Stimulated activated CD8-positive, alpha-beta memory T cell treated with anti-CD3 and anti-CD28 coated beads, Interleukin-15, amount 100 ng/mL, for 4 hours (primary cell): ENCODE results near the gene PGA5.
"Not testable (repeated sequence)": the region's sequence is repeated elsewhere in the genome, so short reads cannot be mapped to it uniquely, and the experiment has no call there.

ENCODE experiments used
- DNase-seq, 2 donors: peaks; one replicate each; pipeline ENCODE4 v3.0.0-alpha.2; 2020; ENCODE audit warnings: low read depth in 2 of 2

Gene PGA5

DNA sequence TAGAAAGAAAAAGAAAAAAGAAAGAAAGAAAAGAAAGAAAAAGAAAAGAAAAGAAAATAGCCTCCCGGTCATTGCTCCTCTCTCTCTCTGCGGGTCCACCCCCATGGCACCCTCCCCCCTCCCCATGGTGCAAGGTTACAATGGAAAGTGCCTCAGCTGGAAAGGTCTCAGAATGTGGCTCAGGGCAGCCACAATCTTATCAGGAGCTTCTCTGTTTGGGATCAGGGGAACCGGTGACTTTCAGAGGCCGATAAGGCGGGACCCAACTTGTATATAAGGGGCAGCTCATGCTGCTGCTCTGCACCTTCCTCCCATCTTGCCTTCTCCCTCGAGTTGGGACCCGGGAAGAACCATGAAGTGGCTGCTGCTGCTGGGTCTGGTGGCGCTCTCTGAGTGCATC lies at the start of gene PGA5:
Gene PGA5, plus strand, starts transcription at position 301 of the 400 bp plus-strand sequence. Its CDS starts 52 bp downstream, at position 353.
- DNase-seq = not testable (repeated sequence)

DNA sequence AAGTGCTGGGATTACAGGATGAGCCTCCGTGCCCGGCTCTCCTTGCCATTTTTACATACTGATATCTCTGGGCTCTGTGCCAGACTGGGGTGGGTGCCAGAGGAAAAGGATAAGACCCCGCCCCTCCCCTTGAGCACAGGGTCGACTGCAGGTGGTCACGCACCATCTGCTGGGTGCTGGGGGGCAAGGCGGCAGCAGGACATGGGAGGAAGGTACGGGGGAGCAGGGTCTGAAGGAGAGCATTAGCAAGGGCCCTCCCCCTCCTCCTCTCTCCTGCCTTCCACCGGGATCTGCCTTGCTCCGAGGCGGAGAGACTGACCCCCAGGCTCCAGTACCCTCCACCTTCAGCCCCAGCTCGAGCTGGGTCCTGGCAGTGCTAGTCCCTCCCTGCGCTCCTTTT lies 47.4 kb upstream of the PGA5 start:
- no peak for DNase-seq

DNA sequence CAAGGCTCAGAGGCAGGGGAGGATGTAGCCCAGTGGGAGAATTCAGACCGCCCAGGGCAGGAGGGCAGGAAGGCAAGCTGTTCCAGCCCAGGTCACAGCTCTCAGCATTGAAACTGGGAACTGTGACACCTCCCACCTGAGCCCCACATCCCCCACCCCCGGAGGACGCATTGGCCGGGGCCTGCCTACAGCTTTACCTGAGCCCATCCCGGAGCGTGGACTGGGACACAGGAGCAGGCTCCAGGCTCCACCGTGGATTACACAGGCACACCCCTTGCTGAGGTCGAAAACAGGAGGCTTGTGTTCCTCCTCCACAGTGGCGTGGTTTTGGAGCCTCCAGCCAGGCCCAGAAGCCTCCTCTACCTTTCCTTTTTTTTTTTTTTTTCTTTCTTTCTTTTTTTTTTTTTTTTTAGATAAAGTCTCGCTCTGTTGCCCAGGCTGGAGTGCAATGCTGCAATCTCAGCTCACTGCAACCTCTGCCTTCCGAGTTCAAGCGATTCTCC lies 46.8 kb upstream of the PGA5 start:
- DNase-seq = no peak

DNA sequence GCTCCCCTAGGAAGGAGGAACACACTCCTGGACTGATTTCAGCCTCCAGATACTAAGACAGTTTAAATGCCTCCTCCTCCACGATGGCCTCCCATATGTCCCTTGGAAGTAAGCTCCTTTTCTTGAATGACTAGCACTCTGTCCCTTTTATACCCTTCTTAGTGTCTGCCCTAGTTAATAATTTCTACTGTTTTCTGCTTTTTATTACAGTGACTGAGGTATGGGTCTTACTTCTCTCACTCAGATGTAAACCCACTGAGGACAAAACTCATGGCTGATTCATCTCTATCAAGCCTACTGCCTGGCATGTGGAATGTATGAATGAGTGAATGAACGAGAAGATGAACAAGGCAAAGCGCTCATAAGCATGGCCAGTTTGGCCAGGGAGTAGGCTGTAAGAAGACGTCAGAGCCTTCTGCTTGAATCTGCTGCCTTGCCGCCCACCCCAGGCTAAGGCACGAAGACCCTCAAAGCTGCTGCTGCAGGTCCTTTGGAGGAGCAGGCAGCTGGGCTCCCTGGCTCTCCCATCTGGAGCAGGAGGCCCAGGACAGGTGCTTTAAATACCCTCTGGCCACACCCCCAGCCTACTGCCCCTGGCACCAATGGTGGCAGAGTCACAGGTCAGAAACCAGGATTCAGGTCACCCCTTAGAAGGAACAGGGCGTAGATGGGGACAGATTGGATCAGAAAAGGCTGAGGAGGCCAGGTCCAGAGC lies 45.8 kb upstream of the PGA5 start:
- DNase-seq = no peak

DNA sequence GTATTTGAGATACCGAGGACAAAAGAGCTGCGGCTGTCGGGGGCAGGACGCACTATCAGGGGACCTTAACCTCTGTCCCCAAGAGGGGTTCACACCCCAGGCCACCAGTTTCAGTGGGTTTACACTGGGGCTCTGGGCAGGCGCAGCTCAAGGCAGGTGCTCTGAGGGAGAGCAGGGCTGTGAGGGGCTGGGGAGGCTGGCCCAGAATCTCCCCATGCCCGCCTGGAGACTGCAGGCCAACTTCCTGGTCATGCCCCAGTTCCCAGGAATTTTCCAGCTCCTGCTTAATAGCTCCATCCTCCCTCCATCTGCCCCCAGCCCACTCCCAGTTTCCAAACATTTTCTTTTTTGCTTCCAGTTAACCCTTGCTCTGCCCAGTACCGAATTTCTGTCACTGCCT lies 45.3 kb upstream of the PGA5 start:
- no peak for DNase-seq

DNA sequence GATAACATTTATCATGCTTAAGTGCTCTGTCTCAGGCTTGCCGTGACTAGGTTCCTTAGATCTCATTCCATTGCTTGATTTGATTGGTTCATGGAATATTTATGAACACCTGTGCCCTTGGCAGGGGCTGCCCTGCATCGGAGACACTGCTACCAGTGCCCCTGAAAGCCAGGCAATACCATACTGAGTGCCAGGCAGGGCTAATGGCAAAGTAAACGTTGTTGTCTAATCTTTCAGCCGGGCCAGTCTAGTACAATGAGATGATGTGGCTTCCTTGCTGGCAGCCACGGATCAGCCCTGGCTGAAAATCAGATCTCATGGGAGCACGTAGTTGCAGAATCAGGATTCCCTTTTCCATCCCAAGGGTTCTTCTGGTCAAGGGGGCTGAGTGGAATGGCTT lies 42.6 kb upstream of the PGA5 start:
- no peak for DNase-seq

DNA sequence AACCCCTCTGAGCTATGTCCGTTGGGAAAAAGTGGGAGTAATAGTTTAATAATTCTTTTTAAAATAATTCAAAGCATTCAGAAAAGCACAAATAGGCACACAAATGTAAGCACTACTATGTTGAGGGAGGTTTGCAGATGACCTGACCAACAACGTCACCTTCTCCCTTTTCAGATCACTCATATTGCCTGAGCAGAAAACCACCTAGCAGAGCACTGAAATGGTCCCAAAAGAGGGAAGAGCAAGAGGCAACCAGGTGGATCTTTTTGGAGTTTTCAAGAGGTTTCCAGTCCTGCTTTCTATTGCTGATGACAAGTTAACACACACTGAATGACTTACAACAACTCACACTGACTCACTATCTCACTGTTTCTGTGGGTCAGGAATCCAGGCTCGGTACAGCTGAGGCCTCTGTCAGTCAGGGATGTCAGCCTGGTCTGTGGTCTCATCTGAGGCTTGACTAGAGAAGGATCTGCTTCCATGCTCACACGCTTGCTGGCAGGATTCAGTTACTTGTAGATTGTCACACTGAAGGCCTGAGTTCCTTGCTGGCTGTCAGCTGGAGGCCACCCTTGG lies 41.9 kb upstream of the PGA5 start:
- no peak for DNase-seq

DNA sequence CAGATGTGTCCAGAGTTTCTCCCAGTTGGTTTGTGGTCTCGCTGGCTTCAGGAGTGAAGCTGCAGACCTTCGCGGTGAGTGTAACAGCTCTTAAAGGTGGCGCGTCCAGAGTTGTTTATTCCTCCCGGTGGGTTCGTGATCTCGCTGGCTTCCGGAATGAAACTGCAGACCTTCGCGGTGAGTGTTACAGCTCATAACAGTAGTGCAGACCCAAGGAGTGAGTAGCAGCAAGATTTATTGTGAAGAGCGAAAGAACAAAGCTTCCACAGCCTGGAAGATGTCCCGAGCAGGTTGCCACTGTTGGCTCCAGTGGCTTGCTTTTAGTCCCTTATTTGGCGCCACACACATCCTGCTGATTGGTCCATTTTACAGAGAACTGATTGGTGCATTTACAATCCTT lies 39.5 kb upstream of the PGA5 start:
- no peak for DNase-seq

DNA sequence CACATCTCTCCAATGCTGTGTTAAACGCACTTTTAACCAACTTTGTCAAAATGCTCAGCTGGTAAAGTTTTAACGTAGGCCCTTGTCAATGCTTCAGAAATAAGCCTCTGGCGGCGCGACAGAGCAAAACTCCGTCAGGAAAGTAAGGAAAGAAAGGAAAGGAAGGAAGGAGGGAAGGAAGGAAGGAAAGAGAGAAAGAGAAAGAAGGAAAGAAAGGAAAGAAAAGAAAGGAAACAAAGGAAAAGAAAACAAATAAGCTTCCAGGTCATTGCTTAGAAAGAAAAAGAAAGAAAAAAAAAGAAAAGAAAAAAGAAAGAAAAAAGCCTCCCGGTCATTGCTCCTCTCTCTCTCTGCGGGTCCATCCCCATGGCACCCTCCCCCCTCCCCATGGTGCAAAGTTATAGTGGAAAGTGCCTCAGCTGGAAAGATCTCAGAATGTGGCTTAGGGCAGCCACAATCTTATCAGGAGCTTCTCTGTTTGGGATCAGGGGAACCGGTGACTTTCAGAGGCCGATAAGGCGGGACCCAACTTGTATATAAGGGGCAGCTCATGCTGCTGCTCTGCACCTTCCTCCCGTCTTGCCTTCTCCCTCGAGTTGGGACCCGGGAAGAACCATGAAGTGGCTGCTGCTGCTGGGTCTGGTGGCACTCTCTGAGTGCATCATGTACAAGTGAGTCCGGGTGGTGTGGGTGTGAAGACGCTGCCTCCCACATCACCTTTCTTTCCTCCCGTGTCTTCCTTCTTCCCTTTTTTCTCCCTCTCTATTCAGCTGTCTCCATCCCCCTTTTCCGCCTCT lies 37.8 kb upstream of the PGA5 start, which contains the start of gene PGA3:
Gene PGA3, plus strand, starts transcription at position 566 of the 797 bp plus-strand sequence. Its CDS starts 50 bp downstream, at position 616.
- not testable (repeated sequence) for DNase-seq

DNA sequence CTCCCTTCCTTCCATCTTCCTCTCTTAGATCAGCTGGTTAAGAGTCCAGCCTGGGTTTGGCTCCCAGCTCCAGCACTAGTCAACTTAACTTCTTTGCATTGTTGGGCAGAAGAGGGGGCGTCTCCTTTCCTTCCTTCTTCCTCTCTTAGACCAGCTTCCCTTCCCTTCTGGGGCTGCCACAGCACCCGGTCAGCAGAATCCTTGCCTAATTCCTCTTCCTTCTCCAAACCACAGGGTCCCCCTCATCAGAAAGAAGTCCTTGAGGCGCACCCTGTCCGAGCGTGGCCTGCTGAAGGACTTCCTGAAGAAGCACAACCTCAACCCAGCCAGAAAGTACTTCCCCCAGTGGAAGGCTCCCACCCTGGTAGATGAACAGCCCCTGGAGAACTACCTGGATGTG lies 37.1 kb upstream of the PGA5 start:
- not testable (repeated sequence) for DNase-seq

DNA sequence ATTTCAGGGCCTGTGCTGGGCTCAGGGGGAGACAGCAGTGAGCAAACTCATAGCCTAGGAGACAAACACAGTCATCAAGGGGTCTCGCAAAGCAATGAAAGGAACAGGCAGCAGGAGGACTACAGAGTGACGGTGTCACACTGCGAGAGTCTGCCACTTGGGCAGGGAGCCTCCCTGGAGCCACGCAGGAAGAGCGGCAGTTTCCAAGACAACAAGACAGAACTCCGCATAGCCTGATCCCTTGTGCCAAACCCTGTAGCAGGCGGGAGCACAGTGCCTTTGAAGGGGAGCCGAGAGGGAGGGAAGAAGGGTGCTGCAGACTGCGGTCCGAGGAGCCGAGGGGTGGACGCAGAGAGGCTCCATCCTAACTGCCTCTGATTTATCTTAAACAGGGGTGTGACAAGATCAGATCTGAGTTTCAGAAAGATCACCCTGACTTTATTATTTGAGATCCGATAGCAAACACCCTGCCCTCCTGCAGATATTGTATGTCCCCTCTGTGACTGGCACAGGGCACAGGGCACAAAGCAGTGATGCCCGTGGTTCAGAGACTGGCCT lies 36.4 kb upstream of the PGA5 start:
- DNase-seq = not testable (repeated sequence)

DNA sequence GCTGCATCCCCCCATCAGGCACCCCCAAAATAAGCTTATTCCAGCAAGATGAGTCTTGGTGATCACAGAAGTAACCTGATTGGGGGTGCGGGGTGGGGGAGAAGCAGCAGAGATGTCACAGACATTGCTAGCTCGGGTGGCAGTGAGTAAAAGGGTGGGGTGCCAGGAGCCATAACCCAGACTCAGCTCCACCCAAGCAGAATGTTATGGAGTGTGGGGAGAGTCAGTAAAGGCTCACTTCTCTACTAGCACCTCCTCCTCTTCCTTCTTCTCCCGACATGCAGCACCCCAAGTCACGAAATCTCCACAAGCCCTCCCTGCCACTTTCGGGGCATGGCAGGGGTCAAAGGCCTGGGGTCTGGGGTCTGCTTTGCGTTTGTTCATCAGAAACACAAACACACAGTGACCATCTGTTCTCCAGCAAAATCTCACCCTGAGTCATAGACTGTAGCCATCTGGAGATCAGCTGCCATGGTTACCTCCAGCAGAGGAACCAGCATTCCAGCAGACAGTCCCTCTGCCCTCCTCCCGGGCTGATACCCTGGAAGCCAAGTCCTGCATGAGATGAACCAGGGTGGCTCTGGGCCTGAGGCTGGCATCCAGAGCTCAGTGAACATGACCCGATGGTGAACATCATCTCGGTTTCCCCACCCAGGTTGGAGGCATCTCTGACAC lies 33.2 kb upstream of the PGA5 start:
- not testable (repeated sequence) for DNase-seq

DNA sequence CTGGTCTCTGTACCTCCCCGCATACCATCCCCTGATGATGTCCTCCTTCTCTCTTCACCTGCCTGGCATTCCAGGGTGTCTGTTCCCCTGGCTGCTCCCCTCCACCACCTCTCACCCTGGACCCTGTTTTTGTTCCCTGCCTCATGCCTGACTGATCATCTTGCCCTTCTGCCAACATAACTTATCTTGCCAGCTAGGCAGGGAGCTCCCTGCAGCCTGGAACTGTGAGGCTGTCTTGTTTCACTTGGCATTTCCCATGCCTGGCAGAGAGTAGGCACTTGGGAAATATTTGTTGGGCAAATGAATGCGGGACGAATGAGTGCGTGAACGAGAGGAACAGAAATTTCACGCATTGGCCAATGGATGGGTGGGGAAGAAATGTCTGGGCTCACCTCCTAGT lies 30.3 kb upstream of the PGA5 start:
- DNase-seq = not testable (repeated sequence)

DNA sequence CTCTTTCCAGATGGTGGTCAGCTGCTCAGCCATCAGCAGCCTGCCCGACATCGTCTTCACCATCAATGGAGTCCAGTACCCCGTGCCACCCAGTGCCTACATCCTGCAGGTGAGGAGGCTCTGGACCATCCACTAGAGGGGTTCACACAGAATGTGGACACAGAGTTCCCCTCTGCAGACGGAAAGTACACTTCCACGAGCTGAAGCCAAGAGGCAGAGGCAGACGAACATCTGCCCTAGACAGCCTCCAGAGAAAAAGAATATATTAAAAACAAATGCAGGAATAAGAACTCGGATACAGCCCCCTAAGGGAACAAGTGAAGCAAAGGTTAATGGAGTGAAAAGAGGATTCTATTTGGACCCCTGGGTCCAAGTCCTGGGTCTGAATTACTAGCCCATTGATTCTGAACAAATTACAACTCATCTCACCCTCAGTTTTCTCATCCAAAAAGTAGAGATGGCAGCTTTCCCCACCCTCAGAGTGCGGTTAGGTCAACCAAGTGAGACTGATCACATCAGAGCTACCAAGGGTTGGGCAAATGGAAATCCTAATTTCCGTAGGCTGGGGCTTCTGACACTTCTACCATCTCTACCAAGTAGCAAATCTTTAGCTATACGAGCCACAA lies 29.5 kb upstream of the PGA5 start:
- not testable (repeated sequence) for DNase-seq

DNA sequence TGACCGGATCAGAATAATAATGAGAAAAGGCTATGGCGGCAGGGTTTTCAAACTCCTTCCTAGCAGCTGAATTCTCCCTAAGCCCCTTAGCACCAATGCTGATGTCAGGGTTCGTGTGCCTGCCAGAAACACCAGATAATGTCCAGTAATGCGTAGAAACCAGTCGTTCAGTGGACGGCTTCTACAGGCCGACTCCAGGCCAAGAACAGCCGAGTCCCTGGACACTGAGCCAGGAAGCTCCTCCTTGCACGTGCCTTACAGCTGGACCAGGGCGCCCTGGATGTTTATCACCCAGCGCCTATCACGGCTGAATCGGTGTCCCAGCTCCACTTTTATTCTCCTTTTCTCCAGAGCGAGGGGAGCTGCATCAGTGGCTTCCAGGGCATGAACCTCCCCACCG lies 28.8 kb upstream of the PGA5 start:
- DNase-seq = not testable (repeated sequence)

DNA sequence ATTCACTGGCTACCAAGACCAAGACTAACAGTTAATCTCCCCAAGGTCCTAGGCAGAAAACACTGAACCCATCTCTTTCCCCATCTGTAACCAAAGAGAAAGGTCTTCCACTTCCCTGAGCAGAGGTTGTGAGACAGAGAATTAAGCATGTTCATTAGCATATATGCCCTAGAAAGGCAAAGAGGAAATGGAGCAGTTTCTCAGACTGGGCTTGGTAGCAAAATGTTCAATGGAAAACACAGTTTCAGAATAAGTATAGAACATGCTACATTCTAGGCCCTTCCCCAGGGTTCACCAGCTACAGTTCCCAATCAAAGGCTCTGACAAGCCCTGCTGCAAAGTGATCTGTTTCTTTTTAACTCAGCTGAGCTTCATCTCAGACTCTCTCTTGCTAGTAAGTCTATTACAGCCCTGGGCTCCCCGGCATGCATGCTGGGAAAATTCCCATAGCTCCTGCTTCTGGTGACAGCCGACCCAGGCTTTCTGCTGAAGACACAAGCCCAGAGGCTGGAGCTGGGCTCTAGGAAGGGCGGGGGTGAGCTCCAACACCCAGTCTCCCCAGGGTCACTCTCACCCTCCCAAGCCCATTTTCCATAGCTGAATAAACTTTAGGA lies 27.2 kb upstream of the PGA5 start:
- DNase-seq = not testable (repeated sequence)

DNA sequence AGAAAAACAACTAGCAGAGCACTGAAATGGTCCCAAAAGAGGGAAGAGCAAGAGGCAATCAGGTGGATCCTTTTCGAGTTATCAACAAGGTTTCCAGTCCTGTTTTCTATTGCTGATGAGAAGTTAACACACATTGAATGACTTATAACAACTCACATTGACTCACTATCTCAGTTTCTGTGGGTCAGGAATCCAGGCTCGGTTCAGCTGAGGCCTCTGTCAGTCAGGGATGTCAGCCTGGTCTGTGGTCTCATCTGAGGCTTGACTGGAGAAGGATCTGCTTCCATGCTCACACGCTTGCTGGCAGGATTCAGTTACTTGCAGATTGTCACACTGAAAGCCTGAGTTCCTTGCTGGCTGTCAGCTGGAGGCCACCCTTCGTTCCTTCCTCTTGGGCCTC lies 22.7 kb upstream of the PGA5 start:
- not testable (repeated sequence) for DNase-seq

DNA sequence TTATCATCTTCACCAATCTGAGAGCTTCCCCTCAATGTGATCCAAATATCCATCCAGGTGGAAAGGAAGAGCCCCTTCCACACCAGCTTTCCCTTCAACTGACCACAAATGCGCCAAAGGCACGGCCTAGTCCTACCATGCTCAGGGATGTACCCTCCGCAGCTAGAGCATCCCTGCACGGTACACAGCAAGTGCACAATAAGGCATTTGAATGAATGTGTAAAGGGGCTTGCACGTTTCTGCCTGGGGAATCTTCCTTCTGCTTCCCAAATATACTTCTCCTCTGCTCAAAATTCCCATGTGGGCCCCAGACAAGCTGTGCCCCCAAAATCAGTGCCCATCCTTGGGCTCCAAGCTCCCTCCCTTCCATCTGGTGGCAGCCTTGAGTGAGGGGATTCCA lies 22.0 kb upstream of the PGA5 start:
- not testable (repeated sequence) for DNase-seq

DNA sequence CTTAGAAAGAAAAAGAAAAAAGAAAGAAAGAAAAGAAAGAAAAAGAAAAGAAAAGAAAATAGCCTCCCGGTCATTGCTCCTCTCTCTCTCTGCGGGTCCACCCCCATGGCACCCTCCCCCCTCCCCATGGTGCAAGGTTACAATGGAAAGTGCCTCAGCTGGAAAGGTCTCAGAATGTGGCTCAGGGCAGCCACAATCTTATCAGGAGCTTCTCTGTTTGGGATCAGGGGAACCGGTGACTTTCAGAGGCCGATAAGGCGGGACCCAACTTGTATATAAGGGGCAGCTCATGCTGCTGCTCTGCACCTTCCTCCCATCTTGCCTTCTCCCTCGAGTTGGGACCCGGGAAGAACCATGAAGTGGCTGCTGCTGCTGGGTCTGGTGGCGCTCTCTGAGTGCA lies 18.9 kb upstream of the PGA5 start, which contains the start of gene PGA4:
Gene PGA4, plus strand, starts transcription at position 301 of the 400 bp plus-strand sequence. Its CDS starts 54 bp downstream, at position 355.
- DNase-seq = not testable (repeated sequence)

DNA sequence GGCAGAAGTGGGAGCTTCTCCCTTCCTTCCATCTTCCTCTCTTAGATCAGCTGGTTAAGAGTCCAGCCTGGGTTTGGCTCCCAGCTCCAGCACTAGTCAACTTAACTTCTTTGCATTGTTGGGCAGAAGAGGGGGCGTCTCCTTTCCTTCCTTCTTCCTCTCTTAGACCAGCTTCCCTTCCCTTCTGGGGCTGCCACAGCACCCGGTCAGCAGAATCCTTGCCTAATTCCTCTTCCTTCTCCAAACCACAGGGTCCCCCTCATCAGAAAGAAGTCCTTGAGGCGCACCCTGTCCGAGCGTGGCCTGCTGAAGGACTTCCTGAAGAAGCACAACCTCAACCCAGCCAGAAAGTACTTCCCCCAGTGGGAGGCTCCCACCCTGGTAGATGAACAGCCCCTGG lies 18.3 kb upstream of the PGA5 start:
- DNase-seq = not testable (repeated sequence)
